Mesothelial cell of epicardium (in vitro differentiated cells): ENCODE measurements around the gene ITGB3. TPM values are rescaled to one million over a fixed set of nuclear protein-coding genes. Genes with fewer than 3 reads are reported as not detected.
A peak's percentile ranks its signal among the peaks of the same experiment; 100 is the strongest.

ENCODE experiments used
- DNase-seq, 2 experiments: peaks; one replicate each; pipeline ENCODE4 v3.0.0; 2021; ENCODE audit warnings: low spot score in 2 of 2; ENCODE audit not compliant: unreplicated experiment in 2 of 2
- H3K27ac Mint-ChIP-seq: 2 replicates; pipeline ENCODE4 v1.8.0; 2021; ENCODE audit warnings: mixed read lengths
- H3K27me3 Mint-ChIP-seq: 2 replicates; pipeline ENCODE4 v1.8.0; 2021; ENCODE audit warnings: low read depth, mixed read lengths
- H3K36me3 Mint-ChIP-seq: 2 replicates; pipeline ENCODE4 v1.8.0; 2021; ENCODE audit warnings: mixed read lengths
- H3K4me1 Mint-ChIP-seq: 2 replicates; pipeline ENCODE4 v1.8.0; 2021; ENCODE audit warnings: mixed read lengths
- H3K4me3 Mint-ChIP-seq: 2 replicates; pipeline ENCODE4 v1.8.0; 2021; ENCODE audit warnings: mild to moderate bottlenecking, moderate library complexity, mixed read lengths
- H3K9me3 Mint-ChIP-seq: 2 replicates; pipeline ENCODE4 v1.8.0; 2021; ENCODE audit warnings: mixed read lengths
- total RNA-seq: library from RNA; stranded (reverse); gene quantifications from 3 replicates; pipeline ENCODE4 v1.2.1, GENCODE V29; 2021
- TF ChIP-seq, protein P1 (sequence below): fragments of 200-600 bp; sonication (generic); IDR thresholded peaks from one replicate; pipeline ENCODE4 v1.5.0; 2021; ENCODE audit warnings: antibody characterized with exemption; ENCODE audit not compliant: unreplicated experiment

The ITGB3 gene
- total RNA-seq, 1 donor from 2014 or later = 1.0 TPM

DNA sequence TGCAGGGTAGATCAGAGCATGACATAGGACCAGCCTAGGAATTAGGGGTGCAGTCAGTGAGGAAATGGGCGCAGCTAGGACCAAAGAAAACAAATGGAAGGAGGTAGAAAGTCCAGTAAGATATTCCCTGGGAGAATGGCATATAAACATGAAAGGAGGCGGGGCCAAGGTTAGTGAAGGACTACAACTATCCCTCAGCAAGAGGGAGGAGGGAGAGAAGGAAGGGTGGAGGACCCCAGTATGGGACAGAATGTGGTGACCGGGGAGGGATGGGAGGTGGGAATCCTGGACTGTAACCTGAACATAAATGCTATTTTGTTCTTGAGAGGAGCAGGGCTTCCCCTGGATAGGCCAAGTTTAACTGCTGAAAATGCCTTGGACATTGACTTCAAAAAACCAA, 22.8 kb downstream of the ITGB3 start:
- TF ChIP-seq, protein P1, sequence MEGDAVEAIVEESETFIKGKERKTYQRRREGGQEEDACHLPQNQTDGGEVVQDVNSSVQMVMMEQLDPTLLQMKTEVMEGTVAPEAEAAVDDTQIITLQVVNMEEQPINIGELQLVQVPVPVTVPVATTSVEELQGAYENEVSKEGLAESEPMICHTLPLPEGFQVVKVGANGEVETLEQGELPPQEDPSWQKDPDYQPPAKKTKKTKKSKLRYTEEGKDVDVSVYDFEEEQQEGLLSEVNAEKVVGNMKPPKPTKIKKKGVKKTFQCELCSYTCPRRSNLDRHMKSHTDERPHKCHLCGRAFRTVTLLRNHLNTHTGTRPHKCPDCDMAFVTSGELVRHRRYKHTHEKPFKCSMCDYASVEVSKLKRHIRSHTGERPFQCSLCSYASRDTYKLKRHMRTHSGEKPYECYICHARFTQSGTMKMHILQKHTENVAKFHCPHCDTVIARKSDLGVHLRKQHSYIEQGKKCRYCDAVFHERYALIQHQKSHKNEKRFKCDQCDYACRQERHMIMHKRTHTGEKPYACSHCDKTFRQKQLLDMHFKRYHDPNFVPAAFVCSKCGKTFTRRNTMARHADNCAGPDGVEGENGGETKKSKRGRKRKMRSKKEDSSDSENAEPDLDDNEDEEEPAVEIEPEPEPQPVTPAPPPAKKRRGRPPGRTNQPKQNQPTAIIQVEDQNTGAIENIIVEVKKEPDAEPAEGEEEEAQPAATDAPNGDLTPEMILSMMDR = no peak
- no peak for DNase-seq

DNA sequence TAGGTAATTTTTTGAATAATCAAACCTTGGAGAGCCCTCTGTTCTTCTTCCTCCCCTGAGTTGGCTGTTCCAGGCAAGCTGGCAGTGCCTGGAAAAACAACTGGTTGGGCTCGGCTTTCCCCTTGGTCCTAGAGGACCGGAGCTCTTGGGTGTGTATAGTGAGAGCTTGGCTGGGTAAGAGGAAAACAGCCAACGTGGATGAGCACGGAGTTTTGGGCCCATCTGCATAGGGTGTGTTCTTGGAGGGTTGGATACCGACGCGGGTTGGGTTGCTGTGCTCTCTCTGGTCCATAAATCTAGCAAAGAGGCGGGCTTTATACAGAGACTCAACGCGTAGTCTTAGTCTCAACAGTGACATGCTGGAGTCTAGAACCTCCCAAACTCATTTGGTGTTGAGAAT, 23.2 kb downstream of the ITGB3 start:
- H3K27ac Mint-ChIP-seq = peak overlapping the region; percentile 40

More for the DNA sequence above, 22.8 kb downstream of the ITGB3 start:
- Mint-ChIP-seq H3K27me3 (no peaks in the 10 kb centered on the region), H3K9me3 (no peaks in the 10 kb centered on the region), H3K36me3 (no peaks in the 10 kb centered on the region), H3K4me3 (no peak overlapping the region), H3K4me1 (peaks cover 36% of the 10 kb centered on the region), H3K27ac (peak overlapping the region; percentile 87)

GRCh38 chr17:47277921-47278320, 24.3 kb downstream of the ITGB3 start:
- no peaks in the 10 kb centered on the region for H3K27me3 Mint-ChIP-seq
- H3K36me3 Mint-ChIP-seq = no peaks in the 10 kb centered on the region
- no peak for DNase-seq
- H3K4me3 Mint-ChIP-seq = no peak overlapping the region
- H3K4me1 Mint-ChIP-seq = peaks cover 36% of the 10 kb centered on the region
- TF ChIP-seq, protein P1 = no peak
- no peak overlapping the region for H3K27ac Mint-ChIP-seq
- no peaks in the 10 kb centered on the region for H3K9me3 Mint-ChIP-seq

More for the DNA sequence above, 23.2 kb downstream of the ITGB3 start:
- Mint-ChIP-seq H3K36me3 (no peaks in the 10 kb centered on the region), H3K4me3 (no peak overlapping the region), H3K4me1 (peaks cover 36% of the 10 kb centered on the region), H3K27me3 (no peaks in the 10 kb centered on the region), H3K9me3 (no peaks in the 10 kb centered on the region)
- TF ChIP-seq, protein P1 = no peak
- DNase-seq = no peak

- H3K4me3 Mint-ChIP-seq = no peak overlapping the region
Measured at GRCh38 chr17:47278561-47278960, 24.9 kb downstream of the ITGB3 start.

DNA sequence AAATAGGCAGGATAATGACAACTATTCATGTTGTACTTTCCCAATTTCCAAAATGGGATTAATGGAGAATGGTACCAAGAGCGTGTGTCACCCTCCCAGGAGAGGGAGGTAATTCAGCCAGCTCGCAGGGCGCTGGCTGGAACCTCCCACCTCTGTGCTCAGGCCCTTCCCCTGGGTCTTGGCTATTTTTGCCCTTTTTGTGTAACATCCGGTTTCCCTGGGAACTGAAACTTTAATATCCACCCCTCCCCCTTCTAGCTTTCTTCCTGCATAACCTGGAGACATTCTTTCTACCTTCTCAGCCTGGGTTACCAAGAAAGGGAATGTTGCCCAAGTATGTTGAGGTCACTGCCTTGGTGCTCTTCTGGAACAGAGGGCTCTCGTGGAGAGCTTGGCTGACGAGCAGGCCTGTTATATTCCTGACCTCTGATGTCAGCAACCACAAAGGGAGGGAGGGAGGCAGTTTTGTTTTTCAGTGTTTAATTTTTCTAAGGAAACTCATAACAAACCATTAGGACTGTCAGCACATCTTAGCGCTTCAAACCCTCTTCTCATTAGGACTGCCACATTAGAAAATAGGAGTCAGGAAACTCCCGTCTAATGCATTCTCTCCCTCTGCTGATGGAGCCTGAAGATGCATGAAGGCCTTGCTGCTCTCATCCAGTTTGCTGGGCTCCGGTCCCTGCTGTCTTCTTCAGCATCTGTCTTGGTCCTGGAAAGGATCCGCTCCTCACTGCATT, 25.6 kb downstream of the ITGB3 start:
- TF ChIP-seq, protein P1 = no peak
- H3K27ac Mint-ChIP-seq = peak overlapping the region; percentile 80
- no peaks in the 10 kb centered on the region for H3K9me3 Mint-ChIP-seq
- H3K4me1 Mint-ChIP-seq = peaks cover 36% of the 10 kb centered on the region
- H3K27me3 Mint-ChIP-seq = no peaks in the 10 kb centered on the region
- no peak for DNase-seq
- H3K4me3 Mint-ChIP-seq = no peak overlapping the region
- H3K36me3 Mint-ChIP-seq = no peaks in the 10 kb centered on the region

More at GRCh38 chr17:47278561-47278960, 24.9 kb downstream of the ITGB3 start:
- H3K36me3 Mint-ChIP-seq = no peaks in the 10 kb centered on the region
- H3K9me3 Mint-ChIP-seq = no peaks in the 10 kb centered on the region
- H3K4me1 Mint-ChIP-seq = peaks cover 36% of the 10 kb centered on the region
- no peaks in the 10 kb centered on the region for H3K27me3 Mint-ChIP-seq
- H3K27ac Mint-ChIP-seq = peak overlapping the region; percentile 80
- no peak for DNase-seq
- TF ChIP-seq, protein P1 = no peak
